ENCODE measurements around the gene MLLT10. TPM values are rescaled to one million over a fixed set of nuclear protein-coding genes. Genes with fewer than 3 reads are reported as not detected.
A peak's percentile ranks its signal among the peaks of the same experiment; 100 is the strongest.
"Not testable (repeated sequence)": the region's sequence is repeated elsewhere in the genome, so short reads cannot be mapped to it uniquely, and the experiment has no call there.

The MLLT10 gene
- total and polyA plus RNA-seq, 4 donors, result 20.6 to 97.8 (median 35.7) TPM

- no peak overlapping the region for H3K9ac ChIP-seq (ENCODE audit: insufficient read depth in 1 of 2, low read length in 2 of 2)
- H3K27ac ChIP-seq (ENCODE audit: low read depth in 1 of 2, low read length in 1 of 2), result no peak overlapping the region
- WGBS, 2 donors, result 35 to 77% methylated on average over 3 of the region's 3 CpGs
- no peaks in the 10 kb centered on the region for H3K9me3 ChIP-seq (ENCODE audit: control insufficient read depth in 4 of 4, insufficient read depth in 3 of 4, low read length in 3 of 4)
- DNase-seq, result no peak
- peaks cover 0 to 12% (median 3%) of the 10 kb centered on the region in 4 donors for H3K36me3 ChIP-seq (ENCODE audit: control insufficient read depth in 4 of 4, insufficient read depth in 4 of 4, low read length in 4 of 4)
- H3K4me1 ChIP-seq (ENCODE audit: control insufficient read depth in 5 of 5, insufficient read depth in 5 of 5, low read length in 5 of 5), result peaks cover 0 to 3% (median 0%) of the 10 kb centered on the region in 5 donors
- H3K4me3 ChIP-seq, result no peak overlapping the region
- H3K27me3 ChIP-seq (ENCODE audit: control insufficient read depth in 3 of 3, insufficient read depth in 3 of 3, low read length in 2 of 3), result no peaks in the 10 kb centered on the region
- TF ChIP-seq CTCF (IDR thresholded peaks at IDR 0.05; ENCODE audit: control extremely low read depth, extremely low read depth), result no peak
- ATAC-seq (ENCODE audit: insufficient read depth, low FRiP score), result no peak
Measured at GRCh38 chr10:21617267-21617666, 83.2 kb downstream of the MLLT10 start.

- WGBS, 2 donors, result 60 to 81% methylated on average over 1 of the region's 1 CpG
- no peak for TF ChIP-seq CTCF (IDR thresholded peaks at IDR 0.05; ENCODE audit: control extremely low read depth, extremely low read depth)
- Histone ChIP-seq H3K36me3 (ENCODE audit: control insufficient read depth in 4 of 4, insufficient read depth in 4 of 4, low read length in 4 of 4) (peaks cover 0 to 9% (median 5%) of the 10 kb centered on the region in 4 donors), H3K27me3 (ENCODE audit: control insufficient read depth in 3 of 3, insufficient read depth in 3 of 3, low read length in 2 of 3) (no peaks in the 10 kb centered on the region), H3K9me3 (ENCODE audit: control insufficient read depth in 4 of 4, insufficient read depth in 3 of 4, low read length in 3 of 4) (no peaks in the 10 kb centered on the region), H3K9ac (ENCODE audit: insufficient read depth in 1 of 2, low read length in 2 of 2) (no peak overlapping the region), H3K4me3 (no peak overlapping the region), H3K27ac (ENCODE audit: low read depth in 1 of 2, low read length in 1 of 2) (no peak overlapping the region), H3K4me1 (ENCODE audit: control insufficient read depth in 5 of 5, insufficient read depth in 5 of 5, low read length in 5 of 5) (peaks cover 0 to 23% (median 0%) of the 10 kb centered on the region in 5 donors)
- peak; percentile 45 to 92 (median 91) for DNase-seq
- ATAC-seq (ENCODE audit: insufficient read depth, low FRiP score), result no peak
Measured at GRCh38 chr10:21623291-21623690, 89.3 kb downstream of the MLLT10 start.

- not testable (repeated sequence) for H3K9ac ChIP-seq (ENCODE audit: insufficient read depth in 1 of 2, low read length in 2 of 2); H3K27ac ChIP-seq (ENCODE audit: low read depth in 1 of 2, low read length in 1 of 2); H3K9me3 ChIP-seq (ENCODE audit: control insufficient read depth in 4 of 4, insufficient read depth in 3 of 4, low read length in 3 of 4); DNase-seq; H3K27me3 ChIP-seq (ENCODE audit: control insufficient read depth in 3 of 3, insufficient read depth in 3 of 3, low read length in 2 of 3); H3K4me3 ChIP-seq; ATAC-seq (ENCODE audit: insufficient read depth, low FRiP score)
- WGBS, 2 donors, result 89 to 94% methylated on average over 6 of the region's 6 CpGs
- peaks cover 0 to 23% (median 0%) of the 10 kb centered on the region in 5 donors for H3K4me1 ChIP-seq (ENCODE audit: control insufficient read depth in 5 of 5, insufficient read depth in 5 of 5, low read length in 5 of 5)
- H3K36me3 ChIP-seq (ENCODE audit: control insufficient read depth in 4 of 4, insufficient read depth in 4 of 4, low read length in 4 of 4), result peaks cover 0 to 10% (median 3%) of the 10 kb centered on the region in 4 donors
Measured at GRCh38 chr10:21624421-21624820, 90.4 kb downstream of the MLLT10 start.

GRCh38 chr10:21624951-21625350, 90.9 kb downstream of the MLLT10 start:
- Histone ChIP-seq H3K9ac (ENCODE audit: insufficient read depth in 1 of 2, low read length in 2 of 2) (no peak overlapping the region), H3K9me3 (ENCODE audit: control insufficient read depth in 4 of 4, insufficient read depth in 3 of 4, low read length in 3 of 4) (no peaks in the 10 kb centered on the region), H3K36me3 (ENCODE audit: control insufficient read depth in 4 of 4, insufficient read depth in 4 of 4, low read length in 4 of 4) (peaks cover 0 to 10% (median 3%) of the 10 kb centered on the region in 4 donors), H3K27ac (ENCODE audit: low read depth in 1 of 2, low read length in 1 of 2) (no peak overlapping the region), H3K4me3 (no peak overlapping the region), H3K27me3 (ENCODE audit: control insufficient read depth in 3 of 3, insufficient read depth in 3 of 3, low read length in 2 of 3) (no peaks in the 10 kb centered on the region), H3K4me1 (ENCODE audit: control insufficient read depth in 5 of 5, insufficient read depth in 5 of 5, low read length in 5 of 5) (peaks cover 0 to 23% (median 0%) of the 10 kb centered on the region in 5 donors)
- WGBS, 2 donors, result 57 to 90% methylated on average over 6 of the region's 6 CpGs
- no peak for TF ChIP-seq CTCF (IDR thresholded peaks at IDR 0.05; ENCODE audit: control extremely low read depth, extremely low read depth)
- no peak for DNase-seq
- no peak for ATAC-seq (ENCODE audit: insufficient read depth, low FRiP score)

Measured in lung (tissue), 12 donors.